NT2/D1 (cell line): ENCODE measurements around the gene HSPA1A.

ENCODE experiments used
- SUZ12 ChIP-seq: IDR thresholded peaks from 2 replicates; pipeline ENCODE4 v1.6.1; 2011; ENCODE audit not compliant: insufficient read length, insufficient read depth; ENCODE audit errors: extremely low read depth
- ZNF274 ChIP-seq: IDR thresholded peaks from 2 replicates; pipeline ENCODE4 v1.6.1; 2011; ENCODE audit warnings: mild to moderate bottlenecking, low read depth, low read length

GRCh38 chr6:31847276-31847978 lies 32.1 kb downstream of the HSPA1A start:
- TF ChIP-seq SUZ12 (no peak), ZNF274 (no peak)
